ENCODE results near the gene PTPN4. TPM values are rescaled to one million over a fixed set of nuclear protein-coding genes. Genes with fewer than 3 reads are reported as not detected.

The PTPN4 gene
- total and polyA plus RNA-seq, 2 of the 8 experiments (the other 6 are each of a cell fraction or from before 2014, with no cell fraction given), result 28.5 to 105 TPM

DNA sequence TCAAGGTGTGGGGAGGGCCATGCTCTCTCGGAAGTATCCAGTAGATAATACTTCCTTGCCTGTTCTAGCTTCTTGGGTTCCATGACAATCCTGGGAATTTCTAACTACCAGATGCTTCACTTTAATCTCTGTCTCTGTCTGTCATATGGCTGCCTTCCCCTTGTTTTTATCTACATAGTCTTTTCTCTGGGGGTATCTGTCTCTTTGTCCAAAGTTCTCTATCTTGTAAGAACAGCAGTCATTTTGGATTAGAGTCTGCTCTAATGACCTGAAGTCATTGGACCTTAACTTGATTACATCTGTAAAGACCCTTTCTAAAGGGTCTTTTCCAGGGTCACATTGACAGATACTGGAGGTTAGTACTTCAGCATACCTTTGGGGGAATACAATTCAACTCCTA, 241.7 kb downstream of the PTPN4 start:
- no peaks in the 10 kb centered on the region for H3K36me3 ChIP-seq (ENCODE audit: control insufficient read depth in 2 of 4, insufficient read depth in 4 of 4, low read length in 3 of 4)
- ChIA-PET CTCF (ENCODE audit: partially characterized antibody) (interaction anchor here (1.5 kb wide), 1 partner anchor 10 kb away, joined by 4 read pairs; no protein-coding TSS in a partner anchor), POLR2A (ENCODE audit: partially characterized antibody) (no interaction called here)
- no peak overlapping the region for H3K4me2 ChIP-seq (ENCODE audit: insufficient read depth in 1 of 2, low read depth in 2 of 2, low read length in 2 of 2)
- H3K27ac ChIP-seq (ENCODE audit: low read depth, low read length), result no peak overlapping the region
- H2BK5ac ChIP-seq (ENCODE audit: low read depth, low read length), result no peak overlapping the region
- no peaks in the 10 kb centered on the region for H4K20me1 ChIP-seq (replicated peaks in 1 of 2; ENCODE audit: control insufficient read depth in 1 of 2, insufficient read depth in 2 of 2, low read length in 2 of 2)
- no peak overlapping the region for H4K91ac ChIP-seq (replicated peaks; ENCODE audit: insufficient read length, low read length)
- no peak overlapping the region for H4K8ac ChIP-seq (ENCODE audit: extremely low read depth, insufficient read depth, low read length)
- H3K18ac ChIP-seq (ENCODE audit: extremely low read depth, low read length), result no peak overlapping the region
- no peak overlapping the region for H3K14ac ChIP-seq (ENCODE audit: insufficient read length)
- H3K4ac ChIP-seq (replicated peaks; ENCODE audit: insufficient read length, low read depth, low read length), result no peak overlapping the region
- no peak overlapping the region for H2AFZ ChIP-seq (ENCODE audit: low read length)
- H3K9ac ChIP-seq (replicated peaks in 1 of 4; ENCODE audit: extremely low read depth in 1 of 4, low read depth in 3 of 4, low read length in 3 of 4), result no peak overlapping the region
- no peaks in the 10 kb centered on the region for H3K4me1 ChIP-seq (replicated peaks in 1 of 4; ENCODE audit: control insufficient read depth in 3 of 4, insufficient read depth in 4 of 4, low read length in 3 of 4)
- 100% methylated on average over 1 of the region's 1 CpG; no CpG with 5 or more reads in 1 of the 2 experiments for WGBS, 2 experiments (ENCODE audit: extremely low coverage in 1 of 2, insufficient coverage in 1 of 2, insufficient read length in 1 of 2, insufficient replicate concordance in 2 of 2, low coverage in 1 of 2, low lambda C conversion rate in 2 of 2, missing lambda C conversion rate in 1 of 2)
- H3K79me1 ChIP-seq (ENCODE audit: low read depth, low read length), result no peaks in the 10 kb centered on the region; the same call in 1 of the 2 replicates
- FAIRE-seq (no peak), DNase-seq (ENCODE audit: low read depth in 1 of 2, low spot score in 2 of 2) (no peak)
- no peak overlapping the region for H2BK12ac ChIP-seq (ENCODE audit: low read depth, low read length)
- no peaks in the 10 kb centered on the region for H3K27me3 ChIP-seq (replicated peaks in 1 of 4; ENCODE audit: control insufficient read depth in 3 of 4, extremely low read depth in 1 of 4, insufficient read depth in 3 of 4, low read length in 3 of 4)
- H2BK120ac ChIP-seq (replicated peaks; ENCODE audit: low read depth, low read length), result no peak overlapping the region
- H3K4me3 ChIP-seq (ENCODE audit: extremely low read depth in 1 of 4, insufficient read depth in 2 of 4, low read depth in 3 of 4, low read length in 4 of 4), result no peak overlapping the region
- no peaks in the 10 kb centered on the region for H3K79me2 ChIP-seq (ENCODE audit: control insufficient read depth in 1 of 2, insufficient read depth in 2 of 2, low read length in 2 of 2)
- H4K5ac ChIP-seq (ENCODE audit: insufficient read length, low read depth, low read length), result no peak overlapping the region
- no peak overlapping the region for H2BK15ac ChIP-seq (ENCODE audit: low read length)
- no peaks in the 10 kb centered on the region for H3K23me2 ChIP-seq (ENCODE audit: low read depth, low read length)
- H2BK20ac ChIP-seq (ENCODE audit: low read length), result no peak overlapping the region
- no peak overlapping the region for H3K56ac ChIP-seq (replicated peaks; ENCODE audit: insufficient read length, low read depth, low read length)
- no peak overlapping the region for H3K23ac ChIP-seq (ENCODE audit: insufficient read length)
- H3K9me3 ChIP-seq (ENCODE audit: insufficient read depth in 2 of 2, low read depth in 1 of 2, low read length in 1 of 2), result no peaks in the 10 kb centered on the region; a peak in 1 of 4 replicates
- no peak overlapping the region for H2AK5ac ChIP-seq (ENCODE audit: low read depth, low read length)
- TF ChIP-seq POLR2A (IDR thresholded peaks at IDR 0.05; ENCODE audit: control extremely low read depth in 1 of 2, low read depth in 2 of 2, low read length in 2 of 2) (no peak), SIX5 (IDR thresholded peaks at IDR 0.05; ENCODE audit: low read depth, low read length) (no peak), SP4 (IDR thresholded peaks at IDR 0.05; ENCODE audit: low read length) (no peak), TAF7 (optimal IDR thresholded peaks at IDR 0.05; ENCODE audit: borderline replicate concordance, low read depth, low read length) (no peak), MAFK (IDR thresholded peaks at IDR 0.05; ENCODE audit: low read depth, low read length) (no peak), SAP30 (IDR thresholded peaks at IDR 0.05; ENCODE audit: insufficient read depth, insufficient replicate concordance, low read length) (no peak), ASH2L (IDR thresholded peaks at IDR 0.05; ENCODE audit: low read length) (no peak), JUND (IDR thresholded peaks at IDR 0.05; ENCODE audit: low read length) (no peak), TAF1 (IDR thresholded peaks at IDR 0.05; ENCODE audit: low read depth, low read length) (no peak), RBBP5 (IDR thresholded peaks at IDR 0.05; ENCODE audit: borderline replicate concordance, low read depth, low read length) (no peak), NRF1 (IDR thresholded peaks at IDR 0.05; ENCODE audit: low read depth, low read length) (no peak), SIRT6 (IDR thresholded peaks at IDR 0.05; ENCODE audit: low read length) (no peak), TBP (IDR thresholded peaks at IDR 0.05; ENCODE audit: low read depth, low read length) (no peak)
- TF ChIP-seq, protein P1, sequence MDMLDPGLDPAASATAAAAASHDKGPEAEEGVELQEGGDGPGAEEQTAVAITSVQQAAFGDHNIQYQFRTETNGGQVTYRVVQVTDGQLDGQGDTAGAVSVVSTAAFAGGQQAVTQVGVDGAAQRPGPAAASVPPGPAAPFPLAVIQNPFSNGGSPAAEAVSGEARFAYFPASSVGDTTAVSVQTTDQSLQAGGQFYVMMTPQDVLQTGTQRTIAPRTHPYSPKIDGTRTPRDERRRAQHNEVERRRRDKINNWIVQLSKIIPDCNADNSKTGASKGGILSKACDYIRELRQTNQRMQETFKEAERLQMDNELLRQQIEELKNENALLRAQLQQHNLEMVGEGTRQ (IDR thresholded peaks at IDR 0.05; ENCODE audit: low read length), result no peak
- TF ChIP-seq, protein P2, sequence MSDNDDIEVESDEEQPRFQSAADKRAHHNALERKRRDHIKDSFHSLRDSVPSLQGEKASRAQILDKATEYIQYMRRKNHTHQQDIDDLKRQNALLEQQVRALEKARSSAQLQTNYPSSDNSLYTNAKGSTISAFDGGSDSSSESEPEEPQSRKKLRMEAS (IDR thresholded peaks at IDR 0.05), result no peak

All from H1 (cell line).